Activated CD4-positive, alpha-beta T cell treated with anti-CD3 and anti-CD28 coated beads, Interleukin-2, amount 10 ng/mL, durations not matched to agents 7 days and 5 days (primary cell): ENCODE data around the gene ZNF519. TPM values are rescaled to one million over a fixed set of nuclear protein-coding genes. Genes with fewer than 3 reads are reported as not detected.

ENCODE experiments used
- total RNA-seq, 2 experiments: library from RNA; stranded (reverse); gene quantifications; one replicate each; pipeline ENCODE4 v1.2.3, GENCODE V29; 2021

ZNF519 gene
- total RNA-seq, 2 experiments from 2014 or later = 14.4 to 16.1 TPM

Other genes with a start within 250 kb of the ZNF519 start
- gene MC2R, start 216.9 kb downstream of the ZNF519 start, total RNA-seq = not detected